Measurements from ENCODE around the gene SPTSSA. TPM values are rescaled to one million over a fixed set of nuclear protein-coding genes. Genes with fewer than 3 reads are reported as not detected.
A peak's percentile ranks its signal among the peaks of the same experiment; 100 is the strongest.
"Not testable (repeated sequence)": the region's sequence is repeated elsewhere in the genome, so short reads cannot be mapped to it uniquely, and the experiment has no call there.

SPTSSA gene
- total RNA-seq (ENCODE audit: low replicate concordance) = 5.1 and 21.1 TPM in 2 replicates

DNA sequence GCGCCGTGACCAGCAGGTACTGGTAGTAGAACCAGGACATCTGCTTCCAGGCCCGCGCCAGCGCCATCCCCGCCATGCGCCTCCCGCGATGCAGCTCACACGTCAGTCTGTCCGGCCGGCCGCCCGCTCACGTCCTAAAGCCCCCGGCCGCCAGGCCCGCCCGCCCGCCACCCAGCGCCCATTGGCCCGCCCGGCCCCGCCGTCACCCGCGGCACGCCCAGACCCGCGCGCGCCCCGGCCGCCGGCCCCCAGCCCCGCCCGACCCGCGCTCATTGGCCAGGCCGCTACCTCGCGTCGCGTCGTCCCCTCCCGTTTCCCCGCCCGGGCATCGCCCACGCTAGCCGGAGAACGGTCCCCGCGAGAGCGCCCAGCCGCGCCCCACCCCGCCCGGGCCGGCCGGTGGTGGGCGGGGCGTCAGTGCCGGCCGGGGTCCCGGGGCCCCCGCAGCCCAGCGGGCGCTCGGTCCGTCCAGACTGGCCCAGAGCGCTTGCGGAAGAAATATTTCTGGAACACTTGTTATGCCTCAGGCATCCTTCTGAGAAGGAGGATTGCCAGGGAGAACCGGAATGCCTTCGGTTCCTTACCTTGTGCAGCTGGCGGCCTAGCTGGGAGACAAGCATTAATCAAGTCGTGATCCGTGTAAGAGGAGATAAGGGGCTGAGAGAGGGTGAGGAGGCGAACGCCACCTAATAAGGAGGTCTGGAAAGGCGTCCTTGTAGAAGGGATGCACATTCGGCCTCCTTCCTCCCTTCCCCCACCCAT lies at the start of gene SPTSSA:
TSS of gene SPTSSA (minus strand) at position 109 of the 762 bp plus-strand sequence. CDS start at position 76, 33 bp downstream.
- TF ChIP-seq CTCF (IDR thresholded peaks at IDR 0.05; ENCODE audit: insufficient read depth, low read length) = no peak
- H3K4me3 ChIP-seq (ENCODE audit: low read depth, low read length) = peak within 1 kb of the TSS; percentile 77
- DNase-seq (ENCODE audit: low read depth) = peak; percentile 85

DNA sequence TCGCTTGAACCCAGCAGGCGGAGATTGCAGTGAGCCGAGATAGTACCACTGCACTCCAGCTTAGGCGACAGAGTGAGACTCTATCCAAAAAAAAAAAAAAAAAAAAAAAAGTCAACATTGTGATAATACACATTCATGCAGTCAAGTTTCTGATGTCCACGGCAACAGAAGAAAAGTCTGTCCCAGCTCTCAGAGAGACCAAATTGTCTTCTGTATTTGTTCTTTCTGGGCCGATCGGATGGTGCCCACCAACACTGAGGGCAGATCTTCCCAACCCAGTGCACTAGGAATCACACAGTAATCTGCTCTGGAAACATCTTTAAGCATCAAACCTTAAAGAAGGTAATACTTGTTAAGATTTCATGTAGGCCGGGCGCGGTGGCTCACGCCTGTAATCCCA lies 45.8 kb upstream of the SPTSSA start:
- no peak for DNase-seq (ENCODE audit: low read depth)
- TF ChIP-seq CTCF (IDR thresholded peaks at IDR 0.05; ENCODE audit: insufficient read depth, low read length) = no peak
- no peak overlapping the region for H3K4me3 ChIP-seq (ENCODE audit: low read depth, low read length)

DNA sequence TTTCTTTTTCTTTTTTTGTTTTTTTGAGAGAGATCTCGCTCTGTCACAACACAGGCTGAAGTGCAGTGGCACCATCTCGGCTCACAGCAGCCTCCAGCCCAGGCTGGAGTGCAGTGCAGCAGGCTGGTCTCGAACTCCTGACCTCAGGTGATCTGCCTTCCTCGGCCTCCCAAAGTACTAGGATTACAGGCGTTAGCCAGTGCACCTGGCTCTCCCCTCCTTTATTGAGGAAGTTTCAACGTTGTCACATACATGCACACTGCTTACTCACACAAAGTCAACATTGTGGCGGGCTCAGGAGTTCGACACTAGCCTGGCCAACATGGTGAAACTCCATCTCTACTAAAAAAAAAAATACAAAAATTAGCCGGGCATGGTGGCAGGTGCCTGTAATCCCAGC lies 45.4 kb upstream of the SPTSSA start:
- no peak overlapping the region for H3K4me3 ChIP-seq (ENCODE audit: low read depth, low read length)
- no peak for DNase-seq (ENCODE audit: low read depth)
- no peak for TF ChIP-seq CTCF (IDR thresholded peaks at IDR 0.05; ENCODE audit: insufficient read depth, low read length)

- H3K4me3 ChIP-seq (ENCODE audit: low read depth, low read length); DNase-seq (ENCODE audit: low read depth): not testable (repeated sequence)
These were observed 43.1 kb upstream of the SPTSSA start for GRCh38 chr14:34505124-34505491.

- DNase-seq (ENCODE audit: low read depth); H3K4me3 ChIP-seq (ENCODE audit: low read depth, low read length): not testable (repeated sequence)
These were observed 42.0 kb upstream of the SPTSSA start for GRCh38 chr14:34504027-34504426.

GRCh38 chr14:34502545-34503225 lies 40.6 kb upstream of the SPTSSA start:
- TF ChIP-seq CTCF (IDR thresholded peaks at IDR 0.05; ENCODE audit: insufficient read depth, low read length) = no peak
- no peak overlapping the region for H3K4me3 ChIP-seq (ENCODE audit: low read depth, low read length)
- peak; percentile 64 for DNase-seq (ENCODE audit: low read depth)

DNA sequence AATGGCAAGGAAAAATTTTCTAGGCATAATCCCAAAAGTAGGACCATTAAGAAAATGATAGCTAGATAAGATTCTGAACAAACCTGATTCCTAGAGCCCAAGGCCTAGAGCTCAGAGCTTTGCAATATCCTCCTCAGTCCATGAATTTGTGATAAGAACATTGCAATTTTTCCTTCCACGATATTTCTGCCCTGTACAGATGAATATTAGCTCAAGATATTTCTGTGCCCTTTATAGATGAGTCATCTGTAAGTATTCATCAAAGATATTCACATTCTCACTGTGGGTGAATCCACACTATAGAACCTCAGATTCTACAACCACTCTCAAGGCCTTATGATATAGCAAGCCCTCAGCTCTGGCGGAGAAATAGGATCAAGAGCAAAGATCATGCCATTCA lies 40.0 kb upstream of the SPTSSA start:
- peak; percentile 73 for DNase-seq (ENCODE audit: low read depth)
- no peak overlapping the region for H3K4me3 ChIP-seq (ENCODE audit: low read depth, low read length)
- TF ChIP-seq CTCF (IDR thresholded peaks at IDR 0.05; ENCODE audit: insufficient read depth, low read length) = no peak

Data from fibroblast of the aortic adventitia (primary cell).